ENCODE results near the gene HS6ST1.

HS6ST1 gene

GRCh38 chr2:128227862-128228261, 90.8 kb downstream of the HS6ST1 start:
- no peak overlapping the region for H3K27ac ChIP-seq
- no peak for TF ChIP-seq CTCF (IDR thresholded peaks at IDR 0.05)
- H3K4me3 ChIP-seq = no peak overlapping the region
- no peak for DNase-seq (ENCODE audit: low spot score)

GRCh38 chr2:128219891-128220290, 98.8 kb downstream of the HS6ST1 start:
- H3K4me3 ChIP-seq = no peak overlapping the region
- DNase-seq (ENCODE audit: low spot score) = no peak

GRCh38 chr2:128217671-128218070, 101.0 kb downstream of the HS6ST1 start:
- Histone ChIP-seq H3K27ac (no peak overlapping the region), H3K4me3 (no peak overlapping the region)
- DNase-seq (ENCODE audit: low spot score) = no peak
- TF ChIP-seq CTCF (IDR thresholded peaks at IDR 0.05) = no peak

More at GRCh38 chr2:128219891-128220290, 98.8 kb downstream of the HS6ST1 start:
- H3K27ac ChIP-seq = no peak overlapping the region
- no peak for TF ChIP-seq CTCF (IDR thresholded peaks at IDR 0.05)

GRCh38 chr2:128215897-128216642, 102.6 kb downstream of the HS6ST1 start:
- no peak for TF ChIP-seq CTCF (IDR thresholded peaks at IDR 0.05)
- no peak overlapping the region for H3K27ac ChIP-seq
- no peak overlapping the region for H3K4me3 ChIP-seq
- no peak for DNase-seq (ENCODE audit: low spot score)
